ENCODE measurements around the gene PTCSC3. TPM values are rescaled to one million over a fixed set of nuclear protein-coding genes. Genes with fewer than 3 reads are reported as not detected.

Gene PTCSC3
- total RNA-seq (2022): not detected in 2 replicates
- Bru-seq, nascent RNA: percentile 9 among the genes with signal in this experiment
- percentile 10 among the genes with signal in this experiment for BruChase-seq, experiment 1, labeled RNA remaining after a 2-hour chase
- BruChase-seq, experiment 2, labeled RNA remaining after a 6-hour chase: percentile 8 among the genes with signal in this experiment
- long read RNA-seq: 0 reads

DNA sequence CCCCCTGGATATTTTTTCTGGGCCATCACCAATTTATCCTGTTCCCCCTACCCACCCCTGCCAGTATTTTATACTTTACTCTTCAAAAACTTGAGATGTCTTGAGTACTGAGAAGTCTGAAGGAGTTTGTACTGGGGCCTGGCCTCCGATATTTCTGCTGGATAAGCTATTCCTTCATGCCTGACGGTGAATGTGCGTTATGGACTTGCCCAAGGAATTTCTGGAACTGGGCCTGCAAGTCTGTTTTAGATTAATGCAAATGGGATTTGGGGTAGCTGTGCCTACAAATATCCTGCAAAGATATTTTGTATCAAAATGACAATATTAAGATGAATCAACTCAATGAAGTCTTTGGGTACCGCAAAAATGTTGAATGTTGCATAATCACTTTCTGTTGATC, at the start of gene PTCSC3:
PTCSC3 (minus strand) TSS at position 199 of the 400 bp plus-strand sequence.
- no TSS peak for BruUV-seq (replicated peaks)
- Histone ChIP-seq H3K36me3 (ENCODE audit: control insufficient read depth, insufficient read depth, low read length) (no peaks in the 10 kb centered on the region), H3K4me1 (no peaks in the 10 kb centered on the region), H3K4me3 (ENCODE audit: low read depth, low read length) (no peak within 1 kb of the TSS), H3K9me3 (no peaks in the 10 kb centered on the region), H3K27me3 (replicated peaks; ENCODE audit: control insufficient read depth, insufficient read depth, low read length) (no peaks in the 10 kb centered on the region)
- Mint-ChIP-seq H3K36me3 (ENCODE audit: insufficient read depth, unreplicated experiment) (no peaks in the 10 kb centered on the region), H3K27me3 (ENCODE audit: insufficient read depth, unreplicated experiment) (peaks cover 7% of the 10 kb centered on the region), H3K4me1 (ENCODE audit: low read depth, unreplicated experiment) (no peaks in the 10 kb centered on the region), H3K9me3 (ENCODE audit: unreplicated experiment) (no peaks in the 10 kb centered on the region), H3K27ac (ENCODE audit: unreplicated experiment) (no peak within 1 kb of the TSS), H3K4me3 (ENCODE audit: unreplicated experiment) (no peak within 1 kb of the TSS)
- CTCF ChIA-PET: no interaction called here
- DNase-seq: no peak
- intact Hi-C loops (cut with micrococcal nuclease; ENCODE audit: unreplicated experiment): no loop called here
- TF ChIP-seq, protein P1, sequence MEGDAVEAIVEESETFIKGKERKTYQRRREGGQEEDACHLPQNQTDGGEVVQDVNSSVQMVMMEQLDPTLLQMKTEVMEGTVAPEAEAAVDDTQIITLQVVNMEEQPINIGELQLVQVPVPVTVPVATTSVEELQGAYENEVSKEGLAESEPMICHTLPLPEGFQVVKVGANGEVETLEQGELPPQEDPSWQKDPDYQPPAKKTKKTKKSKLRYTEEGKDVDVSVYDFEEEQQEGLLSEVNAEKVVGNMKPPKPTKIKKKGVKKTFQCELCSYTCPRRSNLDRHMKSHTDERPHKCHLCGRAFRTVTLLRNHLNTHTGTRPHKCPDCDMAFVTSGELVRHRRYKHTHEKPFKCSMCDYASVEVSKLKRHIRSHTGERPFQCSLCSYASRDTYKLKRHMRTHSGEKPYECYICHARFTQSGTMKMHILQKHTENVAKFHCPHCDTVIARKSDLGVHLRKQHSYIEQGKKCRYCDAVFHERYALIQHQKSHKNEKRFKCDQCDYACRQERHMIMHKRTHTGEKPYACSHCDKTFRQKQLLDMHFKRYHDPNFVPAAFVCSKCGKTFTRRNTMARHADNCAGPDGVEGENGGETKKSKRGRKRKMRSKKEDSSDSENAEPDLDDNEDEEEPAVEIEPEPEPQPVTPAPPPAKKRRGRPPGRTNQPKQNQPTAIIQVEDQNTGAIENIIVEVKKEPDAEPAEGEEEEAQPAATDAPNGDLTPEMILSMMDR (IDR thresholded peaks at IDR 0.05; ENCODE audit: insufficient read depth in 1 of 2, low read depth in 1 of 2, low read length in 1 of 2, severe bottlenecking in 1 of 2, unreplicated experiment in 1 of 2): no peak
- POLR2A ChIA-PET: no interaction called here

DNA sequence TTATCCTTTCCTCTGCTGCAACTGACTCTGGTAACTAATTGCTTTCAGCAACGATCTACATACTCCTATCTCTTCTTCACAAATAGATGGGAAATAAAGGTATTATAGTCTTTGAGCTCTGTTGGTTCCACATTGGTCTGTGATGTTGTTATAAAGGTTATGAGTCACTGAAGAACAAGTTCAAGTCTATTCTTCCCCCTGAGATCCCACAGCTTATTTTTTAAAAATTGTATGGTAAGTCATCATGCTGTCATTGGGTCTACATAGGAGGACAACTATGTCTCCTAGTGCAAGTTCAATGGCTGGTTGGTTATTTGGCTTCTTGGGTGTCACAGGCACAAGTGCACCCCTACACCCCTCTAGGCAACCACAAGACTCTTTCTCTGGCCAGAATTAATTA, 49.6 kb upstream of the PTCSC3 start:
- Mint-ChIP-seq H3K27ac (ENCODE audit: unreplicated experiment) (no peak overlapping the region), H3K4me1 (ENCODE audit: low read depth, unreplicated experiment) (peaks cover 12% of the 10 kb centered on the region)

DNA sequence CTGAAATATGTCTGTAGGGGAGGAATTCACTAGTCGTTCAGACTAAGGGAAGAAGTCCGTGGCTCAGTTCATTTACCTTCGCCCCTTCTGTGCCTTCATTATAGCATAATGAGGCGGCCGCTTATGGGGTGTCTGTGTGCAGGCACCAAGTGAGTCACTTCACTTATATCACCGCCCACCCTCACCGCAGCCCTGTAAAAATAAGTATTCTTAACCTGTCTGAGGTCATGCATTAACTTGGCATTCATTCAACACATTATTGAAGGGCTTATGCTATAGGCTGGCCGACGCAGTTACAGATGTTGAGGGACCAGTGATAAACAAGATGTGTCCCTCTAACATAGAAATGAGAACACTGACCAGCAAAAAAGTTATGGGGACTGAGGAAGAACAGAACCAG, 47.7 kb upstream of the PTCSC3 start:
- Mint-ChIP-seq H3K36me3 (ENCODE audit: insufficient read depth, unreplicated experiment) (no peaks in the 10 kb centered on the region), H3K27me3 (ENCODE audit: insufficient read depth, unreplicated experiment) (no peaks in the 10 kb centered on the region), H3K27ac (ENCODE audit: unreplicated experiment) (no peak overlapping the region), H3K9me3 (ENCODE audit: unreplicated experiment) (no peaks in the 10 kb centered on the region), H3K4me3 (ENCODE audit: unreplicated experiment) (no peak overlapping the region), H3K4me1 (ENCODE audit: low read depth, unreplicated experiment) (peaks cover 12% of the 10 kb centered on the region)
- no TSS peak for BruUV-seq (replicated peaks)
- POLR2A ChIA-PET: no interaction called here
- no peaks in the 10 kb centered on the region; the same call in none of the 2 replicates for H3K27me3 ChIP-seq (replicated peaks; ENCODE audit: control insufficient read depth, insufficient read depth, low read length)
- H3K4me1 ChIP-seq: peaks cover 22% of the 10 kb centered on the region
- intact Hi-C loops (cut with micrococcal nuclease; ENCODE audit: unreplicated experiment): no loop called here
- TF ChIP-seq, protein P1 (IDR thresholded peaks at IDR 0.05; ENCODE audit: insufficient read depth in 1 of 2, low read depth in 1 of 2, low read length in 1 of 2, severe bottlenecking in 1 of 2, unreplicated experiment in 1 of 2): no peak
- H3K36me3 ChIP-seq (ENCODE audit: control insufficient read depth, insufficient read depth, low read length): no peaks in the 10 kb centered on the region
- no peak overlapping the region for H3K4me3 ChIP-seq (ENCODE audit: low read depth, low read length)
- CTCF ChIA-PET: no interaction called here
- no peaks in the 10 kb centered on the region for H3K9me3 ChIP-seq
- DNase-seq: no peak

More for the DNA sequence above, 49.6 kb upstream of the PTCSC3 start:
- no peak for DNase-seq
- CTCF ChIA-PET: no interaction called here
- Mint-ChIP-seq H3K4me3 (ENCODE audit: unreplicated experiment) (no peak overlapping the region), H3K36me3 (ENCODE audit: insufficient read depth, unreplicated experiment) (no peaks in the 10 kb centered on the region), H3K9me3 (ENCODE audit: unreplicated experiment) (no peaks in the 10 kb centered on the region), H3K27me3 (ENCODE audit: insufficient read depth, unreplicated experiment) (no peaks in the 10 kb centered on the region)
- intact Hi-C loops (cut with micrococcal nuclease; ENCODE audit: unreplicated experiment): no loop called here
- POLR2A ChIA-PET: no interaction called here
- H3K27me3 ChIP-seq (replicated peaks; ENCODE audit: control insufficient read depth, insufficient read depth, low read length): no peaks in the 10 kb centered on the region; the same call in none of the 2 replicates
- H3K4me3 ChIP-seq (ENCODE audit: low read depth, low read length): no peak overlapping the region
- H3K9me3 ChIP-seq: no peaks in the 10 kb centered on the region
- no peaks in the 10 kb centered on the region for H3K36me3 ChIP-seq (ENCODE audit: control insufficient read depth, insufficient read depth, low read length)
- TF ChIP-seq, protein P1 (IDR thresholded peaks at IDR 0.05; ENCODE audit: insufficient read depth in 1 of 2, low read depth in 1 of 2, low read length in 1 of 2, severe bottlenecking in 1 of 2, unreplicated experiment in 1 of 2): no peak
- peaks cover 22% of the 10 kb centered on the region for H3K4me1 ChIP-seq
- no TSS peak for BruUV-seq (replicated peaks)

Measured in Caco-2 (cell line).